Measurements from ENCODE around the gene FAM162B. TPM values are rescaled to one million over a fixed set of nuclear protein-coding genes. Genes with fewer than 3 reads are reported as not detected.
"Not testable (repeated sequence)": the region's sequence is repeated elsewhere in the genome, so short reads cannot be mapped to it uniquely, and the experiment has no call there.

The FAM162B gene
- total and polyA plus RNA-seq, 8 donors: 5.2 to 105 (median 68.0) TPM

GRCh38 chr6:116705917-116706316 lies 59.6 kb downstream of the FAM162B start:
- Histone ChIP-seq H3K9me3 (no peaks in the 10 kb centered on the region), H3K4me3 (no peak overlapping the region), H3K27me3 (no peaks in the 10 kb centered on the region), H3K4me1 (no peaks in the 10 kb centered on the region), H3K27ac (no peak overlapping the region), H3K36me3 (peaks cover 4 to 54% of the 10 kb centered on the region in 2 donors)
- DNase-seq (no peak), ATAC-seq (no peak)
- no peak for TF ChIP-seq CTCF (IDR thresholded peaks at IDR 0.05)
- intact Hi-C loops (cut with DNase I): no loop called here

- H3K36me3 ChIP-seq: peaks cover 4 to 57% of the 10 kb centered on the region in 2 donors
- intact Hi-C loops (cut with DNase I); H3K4me3 ChIP-seq; DNase-seq; H3K4me1 ChIP-seq; H3K27ac ChIP-seq; H3K27me3 ChIP-seq; ATAC-seq; H3K9me3 ChIP-seq: not testable (repeated sequence)
Measured at GRCh38 chr6:116703888-116704287, 61.6 kb downstream of the FAM162B start.

Other genes with a start within 250 kb of the FAM162B start
- gene TRAPPC3L, start 220.0 kb downstream of the FAM162B start, total RNA-seq: under 1 TPM; 0.12 to 0.13 TPM
- gene TRAPPC3L, start 220.0 kb downstream of the FAM162B start, polyA plus RNA-seq (ENCODE audit: insufficient read length in 6 of 6): under 1 TPM; 0.32 to 0.99 (median 0.43) TPM
- gene CALHM4, start 212.0 kb downstream of the FAM162B start, total RNA-seq: not detected
- gene CALHM4, start 212.0 kb downstream of the FAM162B start, polyA plus RNA-seq (ENCODE audit: insufficient read length in 6 of 6): not detected
- gene RWDD1, start 194.2 kb downstream of the FAM162B start, total RNA-seq: 10 to 100 TPM; 37.0 to 41.1 TPM
- 10 to 100 TPM; 66.5 to 92.4 (median 84.0) TPM for gene RWDD1, start 194.2 kb downstream of the FAM162B start, polyA plus RNA-seq (ENCODE audit: insufficient read length in 6 of 6)
- 1 to 10 TPM in 1 of 2 donors, under 1 TPM in 1; 0.15 to 5.1 TPM for gene RSPH4A, start 149.2 kb downstream of the FAM162B start, total RNA-seq
- gene RSPH4A, start 149.2 kb downstream of the FAM162B start, polyA plus RNA-seq (ENCODE audit: insufficient read length in 6 of 6): 10 to 100 TPM in 2 of 6 donors, 1 to 10 TPM in 4; 5.1 to 11.3 (median 8.4) TPM
- gene ZUP1, start 97.0 kb downstream of the FAM162B start, total RNA-seq: 10 to 100 TPM in 1 of 2 donors, 1 to 10 TPM in 1; 8.2 to 12.4 TPM
- 10 to 100 TPM; 13.4 to 18.0 (median 15.9) TPM for gene ZUP1, start 97.0 kb downstream of the FAM162B start, polyA plus RNA-seq (ENCODE audit: insufficient read length in 6 of 6)
- gene KPNA5, start 84.5 kb downstream of the FAM162B start, total RNA-seq: 10 to 100 TPM; 10.2 to 11.8 TPM
- gene KPNA5, start 84.5 kb downstream of the FAM162B start, polyA plus RNA-seq (ENCODE audit: insufficient read length in 6 of 6): 10 to 100 TPM; 24.7 to 31.1 (median 27.1) TPM
- gene GPRC6A, start 63.4 kb upstream of the FAM162B start, total RNA-seq: under 1 TPM in 1 of 2 donors, not detected in 1; 0.12 TPM
- under 1 TPM; 0.10 to 0.33 (median 0.13) TPM for gene GPRC6A, start 63.4 kb upstream of the FAM162B start, polyA plus RNA-seq (ENCODE audit: insufficient read length in 6 of 6)
- not detected for gene RFX6, start 111.5 kb upstream of the FAM162B start, total RNA-seq
- gene RFX6, start 111.5 kb upstream of the FAM162B start, polyA plus RNA-seq (ENCODE audit: insufficient read length in 6 of 6): 1 to 10 TPM; 1.1 to 2.6 (median 2.3) TPM

Measured in left lung (tissue), 10 donors.